GM12878 (cell line): ENCODE measurements around the gene SUGP1.

Experiments used
- CBFB ChIP-seq: IDR thresholded peaks from 2 replicates; pipeline ENCODE4 v1.6.1; 2016; ENCODE audit warnings: antibody characterized with exemption, low read depth
- CUX1 ChIP-seq: IDR thresholded peaks from 2 replicates; pipeline ENCODE4 v1.6.1; 2012; ENCODE audit warnings: improper control_type of control experiment, low read depth, low read length; ENCODE audit not compliant: insufficient replicate concordance
- DPF2 ChIP-seq: fragments of 450-650 bp; IDR thresholded peaks from 2 replicates; pipeline ENCODE4 v1.6.1; 2017; ENCODE audit warnings: mild to moderate bottlenecking
- ETV6 ChIP-seq, 2 experiments: fragments of 450-650 bp in 1 of 2; IDR thresholded peaks in 1 of 2; conservative IDR thresholded peaks in 1 of 2; 2 replicates each; pipeline ENCODE4 v1.6.1; 2014; ENCODE audit warnings: antibody characterized with exemption in 1 of 2, borderline replicate concordance in 1 of 2, low read depth in 1 of 2, mild to moderate bottlenecking in 1 of 2, moderate library complexity in 1 of 2
- EZH2 ChIP-seq: IDR thresholded peaks from 2 replicates; pipeline ENCODE4 v1.6.1; 2012; ENCODE audit warnings: low read depth, mild to moderate bottlenecking, control low read depth, inconsistent platforms, low read length, borderline replicate concordance; ENCODE audit not compliant: control insufficient read depth
- GABPA ChIP-seq: IDR thresholded peaks from 2 replicates; pipeline ENCODE4 v1.6.1; 2014; ENCODE audit warnings: antibody characterized with exemption, low read depth, mild to moderate bottlenecking, inconsistent platforms
- POLR2A ChIP-seq: IDR thresholded peaks from 2 replicates; pipeline ENCODE4 v1.6.1; 2011; ENCODE audit warnings: low read depth, mild to moderate bottlenecking, low read length
- RCOR1 ChIP-seq: conservative IDR thresholded peaks from 2 replicates; pipeline ENCODE4 v1.6.1; 2012; ENCODE audit warnings: low read depth, low read length, improper control_type of control experiment
- SREBF1 ChIP-seq: IDR thresholded peaks from 2 replicates; pipeline ENCODE4 v1.6.1; 2012; ENCODE audit warnings: mild to moderate bottlenecking, low read length
- ZNF217 ChIP-seq: fragments of 450-650 bp; IDR thresholded peaks from 2 replicates; pipeline ENCODE4 v1.6.1; 2017; ENCODE audit warnings: antibody characterized with exemption, mild to moderate bottlenecking
- TF ChIP-seq, protein P1 (sequence below), 3 experiments: IDR thresholded peaks in 2 of 3; conservative IDR thresholded peaks in 1 of 3; 2 replicates each; pipeline ENCODE4 v1.5.1; 2011; ENCODE audit warnings: low read depth in 3 of 3, low read length in 3 of 3, mild to moderate bottlenecking in 3 of 3, control low read depth in 2 of 3, moderate library complexity in 2 of 3, inconsistent platforms in 1 of 3, mixed read lengths in 1 of 3; ENCODE audit not compliant: control insufficient read depth in 2 of 3, insufficient read depth in 1 of 3; ENCODE audit errors: extremely low read depth in 1 of 3
- TF ChIP-seq, protein P2 (sequence below): fragments of 450-650 bp; IDR thresholded peaks from 2 replicates; pipeline ENCODE4 v1.6.1; 2017; ENCODE audit warnings: low read depth, mild to moderate bottlenecking, moderate library complexity

- no peak for TF ChIP-seq GABPA
- TF ChIP-seq POLR2A, result peak; percentile 5; the same call in 1 of the 2 replicates
- TF ChIP-seq CUX1, result no peak
- TF ChIP-seq, protein P1, sequence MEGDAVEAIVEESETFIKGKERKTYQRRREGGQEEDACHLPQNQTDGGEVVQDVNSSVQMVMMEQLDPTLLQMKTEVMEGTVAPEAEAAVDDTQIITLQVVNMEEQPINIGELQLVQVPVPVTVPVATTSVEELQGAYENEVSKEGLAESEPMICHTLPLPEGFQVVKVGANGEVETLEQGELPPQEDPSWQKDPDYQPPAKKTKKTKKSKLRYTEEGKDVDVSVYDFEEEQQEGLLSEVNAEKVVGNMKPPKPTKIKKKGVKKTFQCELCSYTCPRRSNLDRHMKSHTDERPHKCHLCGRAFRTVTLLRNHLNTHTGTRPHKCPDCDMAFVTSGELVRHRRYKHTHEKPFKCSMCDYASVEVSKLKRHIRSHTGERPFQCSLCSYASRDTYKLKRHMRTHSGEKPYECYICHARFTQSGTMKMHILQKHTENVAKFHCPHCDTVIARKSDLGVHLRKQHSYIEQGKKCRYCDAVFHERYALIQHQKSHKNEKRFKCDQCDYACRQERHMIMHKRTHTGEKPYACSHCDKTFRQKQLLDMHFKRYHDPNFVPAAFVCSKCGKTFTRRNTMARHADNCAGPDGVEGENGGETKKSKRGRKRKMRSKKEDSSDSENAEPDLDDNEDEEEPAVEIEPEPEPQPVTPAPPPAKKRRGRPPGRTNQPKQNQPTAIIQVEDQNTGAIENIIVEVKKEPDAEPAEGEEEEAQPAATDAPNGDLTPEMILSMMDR (IDR thresholded peaks at IDR 0.05 in 2 of 3, conservative IDR thresholded peaks at IDR 0.05 in 1 of 3; ENCODE audit: control insufficient read depth in 2 of 3, extremely low read depth in 1 of 3, insufficient read depth in 1 of 3, low read depth in 3 of 3, low read length in 3 of 3), result no peak
- TF ChIP-seq EZH2, result no peak
- TF ChIP-seq SREBF1, result no peak
- TF ChIP-seq CBFB, result no peak
- no peak for TF ChIP-seq ZNF217
- TF ChIP-seq, protein P2, sequence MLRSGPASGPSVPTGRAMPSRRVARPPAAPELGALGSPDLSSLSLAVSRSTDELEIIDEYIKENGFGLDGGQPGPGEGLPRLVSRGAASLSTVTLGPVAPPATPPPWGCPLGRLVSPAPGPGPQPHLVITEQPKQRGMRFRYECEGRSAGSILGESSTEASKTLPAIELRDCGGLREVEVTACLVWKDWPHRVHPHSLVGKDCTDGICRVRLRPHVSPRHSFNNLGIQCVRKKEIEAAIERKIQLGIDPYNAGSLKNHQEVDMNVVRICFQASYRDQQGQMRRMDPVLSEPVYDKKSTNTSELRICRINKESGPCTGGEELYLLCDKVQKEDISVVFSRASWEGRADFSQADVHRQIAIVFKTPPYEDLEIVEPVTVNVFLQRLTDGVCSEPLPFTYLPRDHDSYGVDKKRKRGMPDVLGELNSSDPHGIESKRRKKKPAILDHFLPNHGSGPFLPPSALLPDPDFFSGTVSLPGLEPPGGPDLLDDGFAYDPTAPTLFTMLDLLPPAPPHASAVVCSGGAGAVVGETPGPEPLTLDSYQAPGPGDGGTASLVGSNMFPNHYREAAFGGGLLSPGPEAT, result no peak
- TF ChIP-seq DPF2, result no peak
- no peak for TF ChIP-seq RCOR1
- no peak for TF ChIP-seq ETV6 (conservative IDR thresholded peaks at IDR 0.05 in 1 of 2, IDR thresholded peaks at IDR 0.05 in 1 of 2; ENCODE audit: borderline replicate concordance in 1 of 2, low read depth in 1 of 2)
Measured at GRCh38 chr19:19348266-19348665, 28.0 kb upstream of the SUGP1 start.
